A549 (cell line): Measurements from ENCODE around the gene ECM1. TPM values are rescaled to one million over a fixed set of nuclear protein-coding genes. Genes with fewer than 3 reads are reported as not detected.

Experiments used
- ATAC-seq, 2 experiments: fragments of 200-7000 bp in 1 of 2; fragments of >200 bp in 1 of 2; cut with Nextera tagmentation in 1 of 2; cut with Tn5 transposase in 1 of 2; 3 replicates each; pipeline versions ENCODE4 v1.8.0 to v1.9.1; 2018 to 2020; ENCODE audit warnings: mild to moderate bottlenecking in 1 of 2, moderate library complexity in 1 of 2
- CTCF ChIA-PET: fragments of 300-600 bp; sonication (Branson Sonifier 250); formaldehyde crosslinking; extraction: SDS; loops from one replicate; lab custom pipeline; 2021; ENCODE audit warnings: antibody characterized with exemption, inconsistent platforms; lab: Yijun Ruan, JAX
- POLR2A ChIA-PET: fragments of 350-600 bp; formaldehyde crosslinking; extraction: SDS; loops from one replicate; lab custom pipeline; 2021; ENCODE audit warnings: antibody characterized with exemption, inconsistent platforms; lab: Yijun Ruan, JAX
- DNase-seq, 2 experiments: peaks; one replicate each; pipeline versions ENCODE4 v3.0.0 to v3.0.0-alpha.2; 2011 to 2016; ENCODE audit warnings: low read depth in 1 of 2, low spot score in 1 of 2
- FAIRE-seq: peaks from 2 replicates; lab custom pipeline; 2011; peaks lifted over from hg19 to GRCh38; lab: Jason Lieb, UNC
- H3K27ac ChIP-seq, 2 experiments: fragments of >200 bp; sonication (Bioruptor Twin); formaldehyde crosslinking; 3 replicates each; pipeline ENCODE4 v1.5.1; 2016 to 2017
- H3K4me1 ChIP-seq: fragments of >200 bp; sonication (Bioruptor Twin); formaldehyde crosslinking; 3 replicates; pipeline ENCODE4 v1.6.1; 2016
- H3K4me2 ChIP-seq: fragments of >200 bp; sonication (Bioruptor Twin); formaldehyde crosslinking; 3 replicates; pipeline ENCODE4 v1.6.1; 2016
- H3K4me3 ChIP-seq: fragments of >200 bp; sonication (Bioruptor Twin); formaldehyde crosslinking; 3 replicates; pipeline ENCODE4 v1.5.1; 2016
- H3K9me3 ChIP-seq: fragments of >200 bp; sonication (Bioruptor Twin); formaldehyde crosslinking; 3 replicates; pipeline ENCODE4 v1.6.1; 2016
- BCL3 ChIP-seq: fragments of >200 bp; sonication (Bioruptor Twin); formaldehyde crosslinking; IDR thresholded peaks from 3 replicates; pipeline ENCODE4 v1.6.1; 2016
- CBX8 ChIP-seq: fragments of 200-600 bp; sonication (generic); IDR thresholded peaks from 2 replicates; pipeline ENCODE4 v1.6.1; 2016
- CHD2 ChIP-seq: fragments of 150-350 bp; IDR thresholded peaks from 2 replicates; pipeline ENCODE4 v1.6.1; 2014; ENCODE audit warnings: low read length; ENCODE audit not compliant: partially characterized antibody
- CTCF ChIP-seq: fragments of >200 bp; sonication (Bioruptor Twin); formaldehyde crosslinking; IDR thresholded peaks from 3 replicates; pipeline ENCODE4 v1.5.1; 2016
- MYC ChIP-seq: IDR thresholded peaks from 2 replicates; pipeline ENCODE4 v1.6.1; 2012; ENCODE audit warnings: mild to moderate bottlenecking, inconsistent platforms, low read length, improper control_type of control experiment, borderline replicate concordance
- POLR2A ChIP-seq: IDR thresholded peaks from 2 replicates; pipeline ENCODE4 v1.6.1; 2012; ENCODE audit warnings: mild to moderate bottlenecking, low read length
- RAD21 ChIP-seq, 2 experiments: fragments of >200 bp in 1 of 2; sonication (Bioruptor Twin) in 1 of 2; formaldehyde crosslinking in 1 of 2; IDR thresholded peaks in 1 of 2; conservative IDR thresholded peaks in 1 of 2; 2 replicates in 1 of 2; 3 replicates in 1 of 2; pipeline ENCODE4 v1.6.1; 2012 to 2018; ENCODE audit warnings: inconsistent platforms in 1 of 2
- REST ChIP-seq: fragments of 200-600 bp; sonication (generic); IDR thresholded peaks from 2 replicates; pipeline ENCODE4 v1.6.1; 2016; ENCODE audit warnings: antibody characterized with exemption, mild to moderate bottlenecking, moderate library complexity
- TP53 ChIP-seq: fragments of 250-450 bp; sonication (Bioruptor Pico); IDR thresholded peaks from 2 replicates; pipeline ENCODE4 v1.5.0; 2021; ENCODE audit warnings: mild to moderate bottlenecking, moderate library complexity
- ZC3H11A ChIP-seq: fragments of 450-650 bp; IDR thresholded peaks from 2 replicates; pipeline ENCODE4 v1.6.1; 2014; ENCODE audit warnings: antibody characterized with exemption, mild to moderate bottlenecking
- ZSCAN20 ChIP-seq: fragments of 250-450 bp; sonication (Bioruptor Pico); IDR thresholded peaks from 2 replicates; pipeline ENCODE4 v1.8.0; 2022; ENCODE audit warnings: mild to moderate bottlenecking, moderate library complexity
- WGBS: methylation state at CpG from one replicate; pipeline ENCODE4 v1.1.6; 2017; ENCODE audit errors: missing lambda C conversion rate; 5-methylcytosine and 5-hydroxymethylcytosine counted together
- polyA plus RNA-seq, 4 experiments: library from polyadenylated mRNA; depleted of rRNA in 3 of 4; stranded (reverse); fragments of >200 nt; fragmentation: RNase III in 1 of 4; extraction: RNeasy Plus Mini Kit Qiagen cat#74134 plus additional on column Dnase treatment in 1 of 4; gene quantifications; 2 replicates in 3 of 4; 3 replicates in 1 of 4; pipeline ENCODE4 v1.2.3, GENCODE V29; 2011 to 2017

ECM1 gene
- polyA plus RNA-seq, 2 of the 4 experiments (the other 2 are of a cell fraction): 0.88 to 1.0 TPM

GRCh38 chr1:150549496-150550221 lies 41.8 kb downstream of the ECM1 start:
- ATAC-seq: peak; percentile 3 to 4; a peak in 4 of 6 replicates

DNA sequence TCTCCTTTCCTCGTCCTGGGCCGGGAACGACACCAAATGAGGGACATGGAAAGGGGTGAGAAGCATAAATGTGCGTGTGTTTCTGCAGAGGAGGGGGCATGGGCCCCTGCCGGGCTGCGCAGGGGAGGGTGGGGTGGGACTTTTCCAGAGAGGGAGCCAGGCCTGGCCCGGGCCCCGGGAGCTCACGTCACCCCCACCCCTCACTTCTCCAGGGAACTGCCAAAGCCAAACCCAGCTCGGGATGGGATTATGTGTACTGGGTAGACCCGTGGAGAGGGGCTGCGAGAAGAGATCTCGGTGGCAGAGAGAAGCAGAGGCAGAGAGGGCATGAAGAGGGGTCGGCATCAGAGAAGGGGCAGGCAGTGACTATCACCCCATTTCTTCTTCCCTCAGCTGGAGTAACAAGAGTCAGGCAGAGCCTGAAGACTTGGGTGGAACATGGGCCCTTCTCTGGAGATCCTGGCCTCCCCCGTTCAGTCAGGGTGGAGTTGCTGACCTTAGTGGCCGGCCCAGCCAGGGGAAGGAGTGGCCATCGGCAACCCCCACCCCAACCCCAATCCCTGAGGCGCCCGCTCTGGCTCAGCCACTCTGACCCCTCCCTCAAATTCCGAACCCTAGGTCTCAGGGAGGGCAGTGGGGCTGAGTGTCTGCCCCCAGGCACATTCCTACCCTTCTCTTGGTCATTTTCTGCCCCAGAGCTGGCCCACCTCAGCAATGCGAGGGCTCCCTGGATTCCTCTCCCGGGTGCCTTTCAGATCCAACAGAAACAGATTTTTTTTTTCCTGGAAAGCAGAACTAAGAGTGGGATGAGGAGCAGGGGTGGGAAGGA lies 42.5 kb downstream of the ECM1 start:
- no peak for FAIRE-seq

More at GRCh38 chr1:150549496-150550221, 41.8 kb downstream of the ECM1 start:
- no peak for DNase-seq
- peaks cover 17% of the 10 kb centered on the region for H3K4me1 ChIP-seq
- H3K27ac ChIP-seq: peak overlapping the region; percentile 75 to 92
- CTCF ChIA-PET: interaction anchor here (0.5 to 6.1 kb wide), 6 partner anchors 11 to 263 kb away, joined by 3 to 102 read pairs (median 6); no protein-coding TSS in a partner anchor
- no peaks in the 10 kb centered on the region for H3K9me3 ChIP-seq
- H3K4me3 ChIP-seq: peak overlapping the region; percentile 53
- WGBS: 57% methylated on average over 25 of the region's 43 CpGs
- FAIRE-seq: no peak
- POLR2A ChIA-PET: interaction anchor here (0.7 to 2.4 kb wide), 3 partner anchors 11 to 33 kb away, joined by 3 to 10 read pairs (median 3); partner anchors contain the start of gene MCL1
- H3K4me2 ChIP-seq: peak overlapping the region; percentile 78
- TF ChIP-seq RAD21 (conservative IDR thresholded peaks at IDR 0.05 in 1 of 2, IDR thresholded peaks at IDR 0.05 in 1 of 2) (peak in 1 of 2 experiments; percentile 22; a peak in 1 of 5 replicates), ZC3H11A (no peak), MYC (no peak)
- TF ChIP-seq, all 56 proteins: peak for 1

DNA sequence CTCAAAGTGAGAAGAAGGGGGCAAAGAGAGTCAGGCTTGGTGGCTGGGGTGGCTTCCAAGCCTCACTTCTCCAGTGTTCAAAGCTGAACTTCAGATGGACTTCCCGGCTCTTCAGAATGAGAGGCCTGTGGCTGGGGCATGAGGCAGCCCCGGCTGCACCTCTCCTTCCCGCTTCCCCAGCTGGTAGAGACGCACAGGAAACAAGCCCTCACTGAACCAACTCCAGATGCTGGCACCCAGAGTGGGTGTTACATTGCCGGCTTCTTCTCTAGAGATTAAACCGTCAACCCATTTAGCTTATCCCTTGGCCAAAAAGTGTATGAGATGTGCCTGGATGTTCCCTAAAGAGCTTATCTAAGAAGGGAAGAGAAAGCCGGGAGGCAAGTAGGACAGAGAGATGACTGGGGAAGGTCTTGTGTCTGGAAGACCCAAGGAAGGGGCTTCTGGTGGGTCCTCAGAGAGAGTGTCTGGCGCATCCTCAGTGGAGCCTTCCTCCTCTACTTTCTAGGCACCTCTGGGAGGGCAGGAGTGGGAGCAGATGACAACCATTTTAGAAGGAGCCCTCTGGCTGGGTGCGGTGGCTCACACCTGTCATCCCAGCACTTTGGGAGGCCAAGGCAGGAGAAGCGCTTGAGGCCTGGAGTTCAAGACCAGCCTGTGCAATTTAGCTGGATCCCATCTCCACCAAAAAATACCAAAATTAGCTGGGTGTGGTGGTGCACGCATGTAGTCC lies 43.3 kb downstream of the ECM1 start:
- POLR2A ChIA-PET: interaction anchor here (0.6 to 2.4 kb wide), 5 partner anchors 10 to 99 kb away, joined by 3 to 10 read pairs (median 3); partner anchors contain the start of genes ENSA and MCL1
- no peak for FAIRE-seq

More for the DNA sequence above, 42.5 kb downstream of the ECM1 start:
- TF ChIP-seq ZSCAN20 (CRISPR knock-in tag): no peak
- no peak for TF ChIP-seq POLR2A
- TF ChIP-seq CBX8: no peak
- TF ChIP-seq REST: no peak
- peak in 1 of 2 experiments; percentile 3; a peak in 3 of 6 replicates for ATAC-seq
- Histone ChIP-seq H3K27ac (peak overlapping the region in 1 of 2 experiments; percentile 92; a peak in 2 of 6 replicates), H3K4me1 (peaks cover 17% of the 10 kb centered on the region), H3K9me3 (no peaks in the 10 kb centered on the region), H3K4me3 (no peak overlapping the region), H3K4me2 (no peak overlapping the region)
- ChIA-PET CTCF (interaction anchor here (1.4 to 6.1 kb wide), 4 partner anchors 10 to 263 kb away, joined by 6 to 102 read pairs (median 20); no protein-coding TSS in a partner anchor), POLR2A (interaction anchor here (1.1 to 2.4 kb wide), 2 partner anchors 10 to 29 kb away, joined by 3 to 10 read pairs; partner anchors contain the start of gene MCL1)
- DNase-seq: no peak
- WGBS: 83% methylated on average over 19 of the region's 22 CpGs

More for the DNA sequence above, 43.3 kb downstream of the ECM1 start:
- Histone ChIP-seq H3K4me2 (no peak overlapping the region), H3K9me3 (no peaks in the 10 kb centered on the region), H3K4me1 (peaks cover 17% of the 10 kb centered on the region), H3K27ac (peak overlapping the region in 1 of 2 experiments; percentile 92; a peak in 3 of 6 replicates), H3K4me3 (no peak overlapping the region)
- ATAC-seq (no peak), DNase-seq (no peak)
- TF ChIP-seq ZSCAN20 (CRISPR knock-in tag) (no peak), CTCF (no peak), TP53 (CRISPR knock-in tag) (no peak), BCL3 (no peak), CHD2 (no peak)
- WGBS: 97% methylated on average over 10 of the region's 11 CpGs
- CTCF ChIA-PET: interaction anchor here (1.3 to 6.1 kb wide), 4 partner anchors 9 to 34 kb away, joined by 3 to 102 read pairs (median 20); no protein-coding TSS in a partner anchor
